EH (cell line): ENCODE measurements around the gene PPP1R16B.
"Not testable (repeated sequence)": the region's sequence is repeated elsewhere in the genome, so short reads cannot be mapped to it uniquely, and the experiment has no call there.

Experiments
- DNase-seq: peaks from one replicate; pipeline ENCODE4 v3.0.0-alpha.2; 2015; ENCODE audit warnings: low read depth

The PPP1R16B gene

GRCh38 chr20:38791940-38792339, 13.6 kb upstream of the PPP1R16B start:
- peak; percentile 14 for DNase-seq

GRCh38 chr20:38794057-38794456, 11.4 kb upstream of the PPP1R16B start:
- DNase-seq = not testable (repeated sequence)

- DNase-seq = no peak
Observed at GRCh38 chr20:38798266-38798665, 7.2 kb upstream of the PPP1R16B start.

GRCh38 chr20:38799203-38799602, 6.3 kb upstream of the PPP1R16B start:
- no peak for DNase-seq

GRCh38 chr20:38800882-38801281, 4.6 kb upstream of the PPP1R16B start:
- DNase-seq = no peak

- DNase-seq = no peak
Observed at GRCh38 chr20:38804221-38804620, 1.3 kb upstream of the PPP1R16B start.

DNA sequence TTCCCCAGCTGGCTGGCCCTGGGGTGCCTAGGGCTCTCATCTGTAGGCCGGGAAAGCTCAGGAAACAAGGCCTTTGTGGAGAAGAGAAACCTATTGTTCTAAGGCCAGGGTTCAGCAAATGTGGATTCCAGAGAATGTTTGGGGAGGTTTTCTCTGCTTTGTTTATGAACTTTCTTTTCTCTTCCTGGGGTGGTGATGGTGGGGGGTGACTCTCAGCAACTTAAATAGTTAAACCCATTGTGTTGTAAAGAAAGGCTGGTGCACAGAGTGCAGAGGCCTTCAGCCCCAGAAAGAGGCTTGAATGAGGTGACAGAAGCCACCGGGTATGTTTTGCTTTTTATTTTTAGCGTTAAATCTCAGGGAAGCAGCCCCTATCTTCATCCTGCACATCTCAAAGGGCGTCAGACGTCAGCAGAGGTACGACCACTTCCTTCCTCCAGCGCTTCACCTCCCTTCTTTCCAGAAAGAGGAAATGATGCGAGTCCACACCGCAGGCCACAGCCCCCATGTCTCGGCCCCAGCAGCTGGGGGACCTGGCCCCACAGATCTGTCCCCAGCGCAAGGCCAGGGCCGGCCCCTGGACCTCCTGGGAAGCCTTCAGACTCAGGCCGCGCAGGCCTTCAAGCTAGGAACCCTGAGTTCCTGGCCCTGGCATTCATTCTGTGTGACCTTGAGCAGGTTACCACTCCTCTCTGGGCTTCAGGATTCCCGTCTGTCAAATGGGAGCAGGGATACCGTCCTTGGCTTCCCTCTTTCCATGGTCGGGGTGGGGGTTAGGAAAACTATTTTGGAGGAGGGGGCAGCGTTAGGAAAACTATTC, 605 bp upstream of the PPP1R16B start:
- no peak for DNase-seq

- no peak for DNase-seq
Observed at GRCh38 chr20:38805958-38806854, 709 bp downstream of the PPP1R16B start.

DNA sequence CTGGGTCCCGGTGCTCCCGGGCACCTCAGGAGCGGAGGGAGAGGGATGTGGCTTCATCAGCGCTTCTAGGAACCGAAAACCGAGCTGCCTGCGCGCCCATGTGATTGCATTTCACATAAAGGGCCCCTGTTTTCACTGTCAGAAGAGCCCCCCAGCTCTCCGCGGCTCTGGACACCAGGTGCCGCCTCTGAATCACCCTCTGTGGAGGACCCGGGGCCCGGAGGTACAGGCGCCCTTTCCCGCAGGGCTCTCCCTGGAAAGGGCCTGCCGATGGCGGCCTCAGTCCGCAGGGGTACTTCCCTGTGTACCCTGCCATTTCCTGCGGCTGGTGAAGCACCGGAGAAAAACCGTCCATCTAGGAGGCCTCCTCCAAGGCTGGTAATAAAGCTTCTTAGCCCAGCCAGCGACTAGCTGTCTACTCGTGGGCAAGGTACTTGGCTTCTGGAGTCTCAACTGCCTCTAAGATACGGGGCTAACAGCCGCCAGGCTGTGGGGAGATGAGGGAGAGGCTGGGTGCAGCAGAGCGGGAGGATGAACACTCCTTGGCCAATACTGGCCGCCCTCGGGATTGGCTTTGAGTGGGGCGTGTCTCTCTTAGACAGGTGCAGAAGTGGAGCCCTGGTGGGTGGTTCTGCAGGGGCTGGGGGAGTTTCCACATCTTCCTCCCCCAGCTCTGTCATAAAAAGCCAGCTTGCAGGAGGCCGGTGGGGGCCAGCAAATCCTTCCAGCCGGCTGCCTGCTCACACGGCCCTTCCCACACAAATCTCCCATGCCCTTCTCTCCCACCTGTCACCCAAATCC, 1.6 kb downstream of the PPP1R16B start:
- DNase-seq = no peak

GRCh38 chr20:38809942-38810341, 4.4 kb downstream of the PPP1R16B start:
- DNase-seq = no peak

DNA sequence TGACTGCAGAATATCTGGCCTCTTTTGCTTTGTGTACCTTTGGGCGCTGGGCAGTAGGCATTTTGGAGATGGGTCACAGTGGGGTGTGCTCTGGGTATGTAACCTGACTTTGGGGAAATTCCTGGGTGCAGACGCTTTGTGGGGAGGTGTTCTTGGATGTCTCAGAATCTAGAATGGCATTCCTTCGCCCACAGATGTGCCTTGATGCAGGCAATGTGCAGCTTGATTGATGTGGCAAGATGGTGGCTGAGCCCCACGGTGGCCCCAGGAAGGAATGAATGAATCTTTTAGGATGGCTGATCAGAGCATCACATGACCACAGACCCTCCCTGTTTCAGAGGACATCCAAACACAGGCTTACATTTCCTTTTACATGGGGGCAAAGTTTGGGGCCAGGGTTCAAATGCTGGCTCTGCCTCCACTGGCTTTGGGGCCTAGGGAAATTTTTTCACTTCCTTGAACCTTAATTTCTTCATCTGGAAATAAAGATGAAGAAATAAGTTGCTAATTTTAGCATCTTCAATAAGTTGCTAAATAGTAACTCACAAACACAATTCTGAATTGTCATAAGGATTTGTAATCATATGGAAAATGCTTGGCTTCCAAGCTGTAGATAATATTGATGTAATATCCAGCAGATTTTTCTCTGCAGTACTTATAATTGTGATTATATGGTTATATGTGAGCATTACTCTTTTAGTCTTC, 5.6 kb downstream of the PPP1R16B start:
- DNase-seq = no peak

GRCh38 chr20:38811769-38812168, 6.3 kb downstream of the PPP1R16B start:
- no peak for DNase-seq

GRCh38 chr20:38812182-38812581, 6.7 kb downstream of the PPP1R16B start:
- DNase-seq = no peak

- DNase-seq = no peak
Observed at GRCh38 chr20:38812709-38813573, 7.4 kb downstream of the PPP1R16B start.

DNA sequence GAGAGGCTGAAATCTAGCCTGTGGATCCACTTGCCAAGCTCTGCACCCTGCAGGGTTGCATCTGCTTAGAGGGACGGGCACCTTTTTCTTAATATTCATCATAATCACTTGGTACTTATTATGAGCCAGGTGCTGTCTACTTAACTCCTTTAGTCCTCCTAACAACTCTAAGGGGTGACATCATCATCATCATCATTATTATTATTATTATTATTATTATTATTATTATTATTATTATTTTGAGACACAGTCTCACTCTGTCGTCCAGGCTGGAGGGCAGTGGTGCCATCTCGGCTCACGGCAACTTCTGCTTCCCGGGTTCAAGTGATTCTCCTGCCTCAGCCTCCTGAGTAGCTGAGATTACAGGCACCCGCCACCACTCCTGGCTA, 8.1 kb downstream of the PPP1R16B start:
- not testable (repeated sequence) for DNase-seq

DNA sequence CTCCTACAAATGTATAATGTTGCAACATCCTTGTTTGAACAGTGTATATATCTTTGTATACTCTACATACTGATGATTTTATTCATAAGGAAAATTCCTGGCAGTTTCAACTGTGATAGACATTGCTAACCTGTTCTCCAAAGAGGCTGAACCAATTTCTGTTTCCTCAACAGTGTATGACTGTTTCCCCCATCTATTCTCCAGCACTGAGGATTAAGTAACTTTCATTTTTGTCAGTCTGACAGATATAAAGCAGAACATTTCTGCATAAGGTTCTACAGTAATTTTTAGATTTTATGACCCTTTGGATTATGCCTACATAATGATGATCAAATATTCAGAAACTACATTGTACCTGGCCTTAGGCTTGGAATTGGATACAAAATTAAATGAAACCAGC, 9.9 kb downstream of the PPP1R16B start:
- no peak for DNase-seq

- DNase-seq = no peak
Observed at GRCh38 chr20:38818113-38819065, 12.9 kb downstream of the PPP1R16B start.

GRCh38 chr20:38825571-38825900, 20.0 kb downstream of the PPP1R16B start:
- no peak for DNase-seq

- DNase-seq = peak; percentile 46
Observed at GRCh38 chr20:38825901-38826625, 20.6 kb downstream of the PPP1R16B start.
